OCI-LY3 (cell line): Measurements from ENCODE around the gene GRID1.

Experiments
- H2AFZ ChIP-seq: fragments of 200-600, 300-600 bp; shearing (Covaris generic); 2 replicates; pipeline ENCODE4 v1.6.0; 2014; ENCODE audit warnings: antibody characterized with exemption, low read depth, low read length
- H3K27ac ChIP-seq: fragments of 200-600, 300-600 bp; sonication (generic); 2 replicates; pipeline ENCODE4 v1.5.1; 2014; ENCODE audit warnings: mild to moderate bottlenecking, low read length, moderate library complexity, mixed read lengths
- H3K27me3 ChIP-seq: fragments of 200-600, 300-600 bp; sonication (generic); 2 replicates; pipeline ENCODE4 v1.6.1; 2014; ENCODE audit warnings: low read depth, low read length, mixed read lengths
- H3K36me3 ChIP-seq: fragments of 200-600, 300-600 bp; sonication (generic); replicated peaks from 2 replicates; pipeline ENCODE3; 2014; ENCODE audit warnings: low read depth, low read length, mixed read lengths
- H3K4me1 ChIP-seq: fragments of 300-600, 200-600 bp; sonication (generic); 2 replicates; pipeline ENCODE4 v1.6.1; 2014; ENCODE audit warnings: low read length, mixed read lengths
- H3K4me2 ChIP-seq: fragments of 200-600, 300-600 bp; sonication (generic); 2 replicates; pipeline ENCODE4 v1.6.1; 2014; ENCODE audit warnings: low read length, mixed read lengths
- H3K4me3 ChIP-seq: fragments of 300-600, 200-600 bp; sonication (generic); 2 replicates; pipeline ENCODE4 v1.5.1; 2014; ENCODE audit warnings: antibody characterized with exemption, mild to moderate bottlenecking, low read length, moderate library complexity
- H3K79me2 ChIP-seq: fragments of 300-600, 200-600 bp; shearing (Covaris generic); 2 replicates; pipeline ENCODE4 v1.6.1; 2014; ENCODE audit warnings: mild to moderate bottlenecking, low read length, mixed read lengths
- H3K9ac ChIP-seq: fragments of 300-600, 200-600 bp; shearing (Covaris generic); 2 replicates; pipeline ENCODE4 v1.6.0; 2014; ENCODE audit warnings: mild to moderate bottlenecking, low read length, moderate library complexity
- H3K9me3 ChIP-seq: fragments of 200-600, 300-600 bp; shearing (Covaris generic); 2 replicates; pipeline ENCODE4 v1.6.1; 2014; ENCODE audit warnings: low read length, mixed read lengths; ENCODE audit not compliant: insufficient read depth
- H4K20me1 ChIP-seq: fragments of 200-600, 300-600 bp; sonication (generic); 2 replicates; pipeline ENCODE4 v1.6.1; 2016; ENCODE audit warnings: low read length, mixed read lengths; ENCODE audit not compliant: insufficient read depth
- EZH2phosphoT487 ChIP-seq: fragments of 200-600 bp; shearing (Covaris generic); IDR thresholded peaks from 2 replicates; pipeline ENCODE4 v1.6.1; 2018; ENCODE audit warnings: antibody characterized with exemption, mixed run types, low read depth
- TF ChIP-seq, protein P1 (sequence below): fragments of 200-600, 300-600 bp; sonication (generic); IDR thresholded peaks from 2 replicates; pipeline ENCODE4 v1.5.1; 2014; ENCODE audit warnings: antibody characterized with exemption, low read length, low read depth

The GRID1 gene

DNA sequence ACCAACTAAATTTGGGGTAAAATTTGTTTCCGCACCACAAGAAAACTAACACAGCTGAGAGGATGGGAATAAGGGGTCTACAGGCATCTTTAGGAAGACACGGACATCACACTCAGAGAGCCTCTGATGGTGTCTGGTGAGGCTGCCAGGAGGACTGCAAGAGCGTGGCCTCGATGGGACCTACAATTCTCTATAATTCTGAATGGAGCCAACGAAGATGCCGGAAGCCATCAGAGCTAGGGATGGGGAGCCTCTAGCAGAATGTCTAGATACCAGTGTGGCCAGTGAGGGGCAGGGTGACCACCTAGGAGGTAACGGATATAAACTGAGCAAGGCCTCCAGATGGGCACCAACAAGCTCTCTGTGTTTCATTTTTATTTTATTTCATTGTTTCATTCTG, 7.5 kb downstream of the GRID1 start:
- Histone ChIP-seq H3K4me2 (no peak overlapping the region), H3K4me3 (no peak overlapping the region), H3K79me2 (no peaks in the 10 kb centered on the region), H4K20me1 (no peaks in the 10 kb centered on the region), H2AFZ (no peak overlapping the region), H3K27me3 (no peaks in the 10 kb centered on the region), H3K36me3 (no peaks in the 10 kb centered on the region), H3K4me1 (peaks cover 14% of the 10 kb centered on the region), H3K9me3 (no peaks in the 10 kb centered on the region), H3K9ac (no peak overlapping the region), H3K27ac (no peak overlapping the region)
- no peak for TF ChIP-seq EZH2phosphoT487
- TF ChIP-seq, protein P1, sequence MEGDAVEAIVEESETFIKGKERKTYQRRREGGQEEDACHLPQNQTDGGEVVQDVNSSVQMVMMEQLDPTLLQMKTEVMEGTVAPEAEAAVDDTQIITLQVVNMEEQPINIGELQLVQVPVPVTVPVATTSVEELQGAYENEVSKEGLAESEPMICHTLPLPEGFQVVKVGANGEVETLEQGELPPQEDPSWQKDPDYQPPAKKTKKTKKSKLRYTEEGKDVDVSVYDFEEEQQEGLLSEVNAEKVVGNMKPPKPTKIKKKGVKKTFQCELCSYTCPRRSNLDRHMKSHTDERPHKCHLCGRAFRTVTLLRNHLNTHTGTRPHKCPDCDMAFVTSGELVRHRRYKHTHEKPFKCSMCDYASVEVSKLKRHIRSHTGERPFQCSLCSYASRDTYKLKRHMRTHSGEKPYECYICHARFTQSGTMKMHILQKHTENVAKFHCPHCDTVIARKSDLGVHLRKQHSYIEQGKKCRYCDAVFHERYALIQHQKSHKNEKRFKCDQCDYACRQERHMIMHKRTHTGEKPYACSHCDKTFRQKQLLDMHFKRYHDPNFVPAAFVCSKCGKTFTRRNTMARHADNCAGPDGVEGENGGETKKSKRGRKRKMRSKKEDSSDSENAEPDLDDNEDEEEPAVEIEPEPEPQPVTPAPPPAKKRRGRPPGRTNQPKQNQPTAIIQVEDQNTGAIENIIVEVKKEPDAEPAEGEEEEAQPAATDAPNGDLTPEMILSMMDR: no peak

DNA sequence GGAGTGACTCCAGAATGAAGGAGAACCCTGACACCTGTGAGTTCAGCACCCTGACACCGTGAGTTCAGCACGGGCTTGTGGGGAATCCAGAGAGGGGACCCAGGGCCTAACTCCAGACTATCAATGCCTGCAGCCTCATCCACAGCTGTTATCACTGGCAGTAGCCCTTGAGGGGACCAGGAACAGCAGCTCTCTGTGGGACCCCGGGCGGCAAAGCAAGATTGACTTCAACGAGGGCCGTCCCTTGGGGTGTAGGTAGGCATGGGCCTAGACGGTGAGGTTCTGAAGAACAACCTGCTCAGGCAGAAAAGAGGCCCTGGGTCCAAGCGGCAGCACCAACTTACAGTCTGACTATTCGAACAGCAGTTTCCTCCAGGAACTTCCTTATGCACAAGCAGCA, 8.9 kb downstream of the GRID1 start:
- no peak overlapping the region for H3K9ac ChIP-seq
- no peak overlapping the region for H3K4me2 ChIP-seq
- no peaks in the 10 kb centered on the region for H4K20me1 ChIP-seq
- no peaks in the 10 kb centered on the region for H3K36me3 ChIP-seq
- H3K27ac ChIP-seq: no peak overlapping the region
- H2AFZ ChIP-seq: no peak overlapping the region
- TF ChIP-seq, protein P1: no peak
- TF ChIP-seq EZH2phosphoT487: no peak
- H3K79me2 ChIP-seq: no peaks in the 10 kb centered on the region
- no peak overlapping the region for H3K4me3 ChIP-seq
- peaks cover 14% of the 10 kb centered on the region for H3K4me1 ChIP-seq
- H3K27me3 ChIP-seq: no peaks in the 10 kb centered on the region
- H3K9me3 ChIP-seq: no peaks in the 10 kb centered on the region

DNA sequence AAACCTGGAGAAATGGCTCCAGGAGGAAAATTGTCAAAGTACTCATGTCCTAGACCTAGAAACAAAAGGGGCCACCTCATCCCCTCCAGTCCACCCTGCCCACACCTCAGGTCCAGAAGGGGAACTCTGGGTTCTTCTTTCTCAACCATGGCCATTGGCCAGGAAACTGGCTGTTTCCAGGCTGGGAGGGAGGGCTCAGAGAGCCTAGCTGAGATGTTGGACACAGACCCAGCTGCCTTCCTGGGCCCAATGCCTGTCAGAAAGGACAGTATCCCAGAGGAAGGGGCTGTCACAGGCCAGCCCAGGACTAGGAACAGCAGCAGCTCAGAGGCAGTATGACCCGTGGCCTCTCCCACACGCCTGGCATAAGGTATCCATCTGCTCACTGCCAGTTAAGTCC, 9.6 kb downstream of the GRID1 start:
- H3K4me3 ChIP-seq: no peak overlapping the region
- TF ChIP-seq, protein P1: no peak
- no peak for TF ChIP-seq EZH2phosphoT487
- no peaks in the 10 kb centered on the region for H4K20me1 ChIP-seq
- peaks cover 14% of the 10 kb centered on the region for H3K4me1 ChIP-seq
- no peaks in the 10 kb centered on the region for H3K79me2 ChIP-seq
- no peaks in the 10 kb centered on the region for H3K9me3 ChIP-seq
- no peaks in the 10 kb centered on the region for H3K36me3 ChIP-seq
- H2AFZ ChIP-seq: no peak overlapping the region
- no peak overlapping the region for H3K9ac ChIP-seq
- H3K27ac ChIP-seq: no peak overlapping the region
- H3K27me3 ChIP-seq: no peaks in the 10 kb centered on the region
- no peak overlapping the region for H3K4me2 ChIP-seq

DNA sequence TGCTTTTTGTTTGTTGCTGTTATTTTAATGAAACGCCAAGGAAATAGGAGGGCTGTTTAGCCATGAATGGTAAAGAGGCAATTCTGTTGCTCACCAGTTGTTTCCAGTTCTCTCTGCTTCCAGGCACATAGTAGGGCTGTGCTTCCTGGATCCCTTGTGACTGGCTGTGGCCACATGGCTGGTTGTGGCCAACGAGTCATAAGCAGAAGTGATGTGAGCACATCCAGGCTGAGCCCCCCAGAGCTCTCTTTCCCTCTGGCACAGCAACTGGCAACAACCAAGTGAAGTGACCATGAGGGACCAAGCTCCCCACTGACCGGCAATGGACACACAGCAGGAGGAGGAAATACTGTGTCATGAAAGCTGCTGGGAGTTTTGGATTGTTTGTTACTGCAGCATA, 10.3 kb downstream of the GRID1 start:
- no peaks in the 10 kb centered on the region for H3K79me2 ChIP-seq
- no peaks in the 10 kb centered on the region for H3K9me3 ChIP-seq
- no peak overlapping the region for H3K4me3 ChIP-seq
- H3K36me3 ChIP-seq: no peaks in the 10 kb centered on the region
- H3K4me1 ChIP-seq: peaks cover 14% of the 10 kb centered on the region
- no peak overlapping the region for H2AFZ ChIP-seq
- no peaks in the 10 kb centered on the region for H3K27me3 ChIP-seq
- no peaks in the 10 kb centered on the region for H4K20me1 ChIP-seq
- TF ChIP-seq EZH2phosphoT487: no peak
- TF ChIP-seq, protein P1: no peak
- H3K9ac ChIP-seq: no peak overlapping the region
- H3K27ac ChIP-seq: no peak overlapping the region
- no peak overlapping the region for H3K4me2 ChIP-seq
